Measurements from ENCODE around the gene KAZN. TPM values are rescaled to one million over a fixed set of nuclear protein-coding genes. Genes with fewer than 3 reads are reported as not detected.

Gene KAZN
- total and polyA plus RNA-seq, 10 donors: 20.0 to 245 (median 144) TPM

DNA sequence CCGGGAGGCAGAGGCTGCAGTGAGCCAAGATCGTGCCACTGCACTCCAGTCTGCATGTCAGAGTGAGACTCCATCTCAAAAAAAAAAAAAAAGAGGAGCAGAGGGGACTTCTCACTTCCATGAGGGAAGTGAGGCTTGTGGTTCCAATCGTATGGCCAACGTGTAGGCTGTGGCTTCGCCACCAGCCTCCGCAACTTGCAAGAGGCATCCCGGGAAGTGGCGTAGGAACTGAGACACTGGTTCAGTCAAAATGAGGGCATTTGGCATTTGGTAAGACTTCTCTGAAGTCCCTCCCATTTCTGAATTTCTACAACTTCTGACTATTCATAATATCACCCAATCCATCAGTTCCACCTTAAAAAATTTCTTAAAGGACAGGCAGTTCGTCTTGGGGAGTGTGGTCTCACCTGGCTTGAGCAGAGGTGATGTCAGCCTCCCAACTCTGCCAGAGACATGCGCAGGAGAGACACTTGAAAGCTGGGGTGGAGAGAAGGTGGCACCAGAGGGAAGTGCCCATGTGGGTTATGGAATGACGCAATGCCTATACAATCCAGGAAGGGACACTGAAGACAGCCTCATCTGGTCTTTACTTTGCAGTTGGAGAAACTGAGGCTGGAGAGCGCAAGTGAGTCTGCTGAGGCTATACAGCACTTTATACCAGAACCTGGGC lies 17.2 kb downstream of the KAZN start:
- no peak for DNase-seq
- intact Hi-C loops (cut with DNase I; ENCODE audit: low total_unique reads): no loop called here
- 69 to 88% (median 78%) methylated on average over 12 of the region's 12 CpGs for WGBS, 5 donors
- H3K27ac ChIP-seq: no peak overlapping the region
- H3K36me3 ChIP-seq: no peaks in the 10 kb centered on the region
- no peak overlapping the region for H3K4me3 ChIP-seq
- no peaks in the 10 kb centered on the region for H3K27me3 ChIP-seq (replicated peaks in 1 of 7)
- H3K4me1 ChIP-seq: peaks cover 0 to 8% (median 0%) of the 10 kb centered on the region in 6 donors
- peaks cover 0 to 9% (median 4%) of the 10 kb centered on the region in 8 donors for H3K9me3 ChIP-seq
- TF ChIP-seq, protein P1, sequence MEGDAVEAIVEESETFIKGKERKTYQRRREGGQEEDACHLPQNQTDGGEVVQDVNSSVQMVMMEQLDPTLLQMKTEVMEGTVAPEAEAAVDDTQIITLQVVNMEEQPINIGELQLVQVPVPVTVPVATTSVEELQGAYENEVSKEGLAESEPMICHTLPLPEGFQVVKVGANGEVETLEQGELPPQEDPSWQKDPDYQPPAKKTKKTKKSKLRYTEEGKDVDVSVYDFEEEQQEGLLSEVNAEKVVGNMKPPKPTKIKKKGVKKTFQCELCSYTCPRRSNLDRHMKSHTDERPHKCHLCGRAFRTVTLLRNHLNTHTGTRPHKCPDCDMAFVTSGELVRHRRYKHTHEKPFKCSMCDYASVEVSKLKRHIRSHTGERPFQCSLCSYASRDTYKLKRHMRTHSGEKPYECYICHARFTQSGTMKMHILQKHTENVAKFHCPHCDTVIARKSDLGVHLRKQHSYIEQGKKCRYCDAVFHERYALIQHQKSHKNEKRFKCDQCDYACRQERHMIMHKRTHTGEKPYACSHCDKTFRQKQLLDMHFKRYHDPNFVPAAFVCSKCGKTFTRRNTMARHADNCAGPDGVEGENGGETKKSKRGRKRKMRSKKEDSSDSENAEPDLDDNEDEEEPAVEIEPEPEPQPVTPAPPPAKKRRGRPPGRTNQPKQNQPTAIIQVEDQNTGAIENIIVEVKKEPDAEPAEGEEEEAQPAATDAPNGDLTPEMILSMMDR (IDR thresholded peaks at IDR 0.05 in 8 of 11, conservative IDR thresholded peaks at IDR 0.05 in 3 of 11): no peak
- TF ChIP-seq POLR2AphosphoS5 (IDR thresholded peaks at IDR 0.05) (no peak), POLR2A (IDR thresholded peaks at IDR 0.05) (no peak)

DNA sequence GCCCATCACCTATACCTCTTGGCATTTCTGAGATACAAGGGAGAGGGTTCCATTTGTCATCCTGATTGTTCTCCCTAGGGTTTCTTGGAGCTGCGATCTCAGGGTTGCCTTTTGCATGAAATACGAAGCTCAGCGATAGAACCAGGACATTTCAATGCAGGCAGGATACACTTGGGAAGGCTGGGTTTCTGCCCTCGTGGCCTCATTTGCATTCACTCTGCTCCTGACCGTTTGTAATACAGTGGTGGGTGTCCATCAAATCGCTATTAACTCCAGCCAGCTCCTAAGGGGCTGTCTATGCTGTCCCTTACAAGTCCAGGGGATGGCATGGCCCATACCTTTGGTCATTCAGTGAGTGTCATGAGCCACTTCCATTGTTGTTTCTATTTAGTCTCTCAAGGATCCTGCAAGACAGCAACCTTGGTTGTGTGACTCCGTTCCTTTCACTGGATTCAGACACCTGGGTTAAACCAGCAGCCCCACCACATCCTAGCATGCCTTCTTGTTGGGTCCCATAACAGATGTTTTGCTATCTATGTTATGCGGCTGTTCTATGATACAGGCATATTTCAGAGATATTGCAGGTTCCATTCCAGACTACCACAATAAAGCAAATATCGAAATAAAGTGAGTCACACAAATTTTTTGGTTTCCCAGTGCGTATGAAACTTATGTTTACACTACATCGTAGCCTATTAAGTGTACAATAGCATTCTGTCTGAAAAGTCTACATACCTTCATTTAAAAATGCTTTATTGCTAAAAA lies 18.3 kb downstream of the KAZN start:
- intact Hi-C loops (cut with DNase I; ENCODE audit: low total_unique reads): no loop called here

DNA sequence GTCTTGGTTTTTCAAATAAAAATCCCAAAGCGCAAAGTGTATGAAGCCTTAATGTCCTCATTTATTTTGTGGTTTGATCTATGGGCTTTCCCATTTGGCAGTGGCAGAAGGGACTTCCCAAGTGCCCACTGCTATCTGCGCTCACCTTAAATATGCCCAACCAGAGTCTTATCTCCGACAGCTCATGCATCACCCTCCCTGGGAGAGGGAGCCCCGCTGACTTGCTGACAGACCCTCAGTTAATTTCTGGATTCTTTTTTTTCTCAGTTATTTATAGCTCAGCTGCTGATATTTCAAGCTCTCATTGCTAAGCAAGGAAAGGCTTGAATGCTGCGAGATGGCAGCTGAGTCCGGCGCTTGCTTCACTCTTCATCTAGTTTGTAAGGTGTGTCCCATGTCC lies 19.3 kb downstream of the KAZN start:
- H3K4me1 ChIP-seq: peaks cover 0 to 8% (median 0%) of the 10 kb centered on the region in 6 donors
- H3K27me3 ChIP-seq (replicated peaks in 1 of 7): no peaks in the 10 kb centered on the region
- WGBS, 5 donors: 87 to 94% (median 88%) methylated on average over 7 of the region's 7 CpGs
- intact Hi-C loops (cut with DNase I; ENCODE audit: low total_unique reads): no loop called here
- no peak overlapping the region for H3K27ac ChIP-seq
- peaks cover 0 to 9% (median 4%) of the 10 kb centered on the region in 8 donors for H3K9me3 ChIP-seq
- TF ChIP-seq POLR2AphosphoS5 (IDR thresholded peaks at IDR 0.05) (no peak), POLR2A (IDR thresholded peaks at IDR 0.05) (no peak)
- TF ChIP-seq, protein P1 (IDR thresholded peaks at IDR 0.05 in 8 of 11, conservative IDR thresholded peaks at IDR 0.05 in 3 of 11): no peak
- no peak for DNase-seq
- no peak overlapping the region for H3K4me3 ChIP-seq
- H3K36me3 ChIP-seq: no peaks in the 10 kb centered on the region

More for the DNA sequence above, 18.3 kb downstream of the KAZN start:
- no peak for TF ChIP-seq POLR2A (IDR thresholded peaks at IDR 0.05)
- TF ChIP-seq, protein P1 (IDR thresholded peaks at IDR 0.05 in 8 of 11, conservative IDR thresholded peaks at IDR 0.05 in 3 of 11): no peak
- no peak for TF ChIP-seq POLR2AphosphoS5 (IDR thresholded peaks at IDR 0.05)
- WGBS, 5 donors: 70 to 79% (median 73%) methylated on average over 11 of the region's 11 CpGs
- Histone ChIP-seq H3K4me3 (no peak overlapping the region), H3K36me3 (no peaks in the 10 kb centered on the region), H3K27ac (no peak overlapping the region), H3K27me3 (replicated peaks in 1 of 7) (no peaks in the 10 kb centered on the region), H3K4me1 (peaks cover 0 to 8% (median 0%) of the 10 kb centered on the region in 6 donors), H3K9me3 (peaks cover 0 to 9% (median 4%) of the 10 kb centered on the region in 8 donors)
- no peak for DNase-seq

DNA sequence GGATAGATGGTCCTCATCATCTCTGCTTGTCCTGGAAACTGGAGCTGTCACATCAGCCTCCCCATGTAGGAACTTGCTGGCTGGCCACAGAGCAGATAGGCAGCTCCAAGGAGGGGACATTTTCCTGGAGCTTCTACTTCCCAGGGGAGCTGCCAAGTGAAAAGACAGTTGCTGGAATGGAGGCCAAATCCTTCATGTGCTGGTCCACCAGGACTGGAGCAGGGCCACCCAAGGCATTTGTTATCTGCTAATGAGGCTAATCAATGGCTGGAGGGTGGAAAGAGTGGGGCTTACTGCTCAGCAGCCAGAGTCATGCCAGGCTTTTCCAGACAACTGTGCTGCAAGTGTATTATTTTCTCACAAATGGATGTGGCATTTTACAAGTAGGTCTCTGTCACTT lies 22.5 kb downstream of the KAZN start:
- intact Hi-C loops (cut with DNase I; ENCODE audit: low total_unique reads): no loop called here
- peaks cover 0 to 9% (median 4%) of the 10 kb centered on the region in 8 donors for H3K9me3 ChIP-seq
- no peak overlapping the region for H3K27ac ChIP-seq
- no peak overlapping the region for H3K4me3 ChIP-seq
- DNase-seq: no peak
- H3K36me3 ChIP-seq: no peaks in the 10 kb centered on the region
- TF ChIP-seq POLR2AphosphoS5 (IDR thresholded peaks at IDR 0.05) (no peak), POLR2A (IDR thresholded peaks at IDR 0.05) (no peak)
- TF ChIP-seq, protein P1 (IDR thresholded peaks at IDR 0.05 in 8 of 11, conservative IDR thresholded peaks at IDR 0.05 in 3 of 11): no peak
- no peaks in the 10 kb centered on the region for H3K27me3 ChIP-seq (replicated peaks in 1 of 7)
- no peaks in the 10 kb centered on the region for H3K4me1 ChIP-seq
